ENCODE results near the gene HK3. TPM values are rescaled to one million over a fixed set of nuclear protein-coding genes. Genes with fewer than 3 reads are reported as not detected.

HK3 gene
- polyA plus RNA-seq, 1 donor (not counting 4 experiments of a cell fraction or from before 2014, with no cell fraction given) = not detected

GRCh38 chr5:176904276-176904675 is 5.1 kb upstream of the HK3 start:
- Histone ChIP-seq H3K27me3 (ENCODE audit: control insufficient read depth, extremely low read depth, insufficient read depth, low read length) (no peaks in the 10 kb centered on the region), H3K4me3 (ENCODE audit: control insufficient read depth in 2 of 3, extremely low read depth in 1 of 3, insufficient read depth in 2 of 3, low read depth in 1 of 3, low read length in 3 of 3) (no peak overlapping the region), H3K4me1 (ENCODE audit: control insufficient read depth, extremely low read depth, insufficient read depth, low read length) (no peaks in the 10 kb centered on the region), H3K9me3 (ENCODE audit: control insufficient read depth, low read depth, low read length) (no peaks in the 10 kb centered on the region), H3K79me2 (ENCODE audit: control insufficient read depth, insufficient read depth, low read length) (no peaks in the 10 kb centered on the region), H3K27ac (ENCODE audit: control insufficient read depth, insufficient read depth, low read length) (no peak overlapping the region), H2AFZ (ENCODE audit: control insufficient read depth, low read length) (no peak overlapping the region), H3K36me3 (ENCODE audit: control insufficient read depth in 2 of 2, extremely low read depth in 1 of 2, insufficient read depth in 2 of 2, low read length in 2 of 2) (peaks cover 20 to 33% of the 10 kb centered on the region in 2 experiments), H3K4me2 (ENCODE audit: control insufficient read depth, extremely low read depth, insufficient read depth, low read depth, low read length) (no peak overlapping the region), H3K9me1 (ENCODE audit: control insufficient read depth, extremely low read depth, insufficient read depth, low read length) (no peaks in the 10 kb centered on the region), H3K9ac (ENCODE audit: control insufficient read depth, extremely low read depth, insufficient read depth, low read length) (no peak overlapping the region), H4K20me1 (ENCODE audit: control insufficient read depth, extremely low read depth, insufficient read depth, low read length) (no peaks in the 10 kb centered on the region)
- FAIRE-seq = no peak
- dilution Hi-C loops (cut with MboI; ENCODE audit: extremely low pct_ligation_motif_present, low sequenced_read_pairs) = no loop called here
- TF ChIP-seq CTCF (optimal IDR thresholded peaks at IDR 0.05 in 1 of 3, IDR thresholded peaks at IDR 0.05 in 1 of 3, conservative IDR thresholded peaks at IDR 0.05 in 1 of 3; ENCODE audit: extremely low read depth in 1 of 3, insufficient read depth in 2 of 3, low read length in 3 of 3) (no peak), EZH2 (IDR thresholded peaks at IDR 0.05; ENCODE audit: low read length) (no peak)
- DNase-seq (ENCODE audit: low read depth, low spot score) = no peak

- H3K4me1 ChIP-seq (ENCODE audit: control insufficient read depth, extremely low read depth, insufficient read depth, low read length) = no peaks in the 10 kb centered on the region
- H4K20me1 ChIP-seq (ENCODE audit: control insufficient read depth, extremely low read depth, insufficient read depth, low read length) = no peaks in the 10 kb centered on the region
- no peaks in the 10 kb centered on the region for H3K9me1 ChIP-seq (ENCODE audit: control insufficient read depth, extremely low read depth, insufficient read depth, low read length)
- no peak overlapping the region for H3K27ac ChIP-seq (ENCODE audit: control insufficient read depth, insufficient read depth, low read length)
- H3K4me3 ChIP-seq (ENCODE audit: control insufficient read depth in 2 of 3, extremely low read depth in 1 of 3, insufficient read depth in 2 of 3, low read depth in 1 of 3, low read length in 3 of 3) = no peak overlapping the region
- no peak for TF ChIP-seq EZH2 (IDR thresholded peaks at IDR 0.05; ENCODE audit: low read length)
- no peak for TF ChIP-seq CTCF (optimal IDR thresholded peaks at IDR 0.05 in 1 of 3, IDR thresholded peaks at IDR 0.05 in 1 of 3, conservative IDR thresholded peaks at IDR 0.05 in 1 of 3; ENCODE audit: extremely low read depth in 1 of 3, insufficient read depth in 2 of 3, low read length in 3 of 3)
- no peak for FAIRE-seq
- H3K4me2 ChIP-seq (ENCODE audit: control insufficient read depth, extremely low read depth, insufficient read depth, low read depth, low read length) = no peak overlapping the region
- H3K79me2 ChIP-seq (ENCODE audit: control insufficient read depth, insufficient read depth, low read length) = no peaks in the 10 kb centered on the region
- dilution Hi-C loops (cut with MboI; ENCODE audit: extremely low pct_ligation_motif_present, low sequenced_read_pairs) = no loop called here
- H3K9me3 ChIP-seq (ENCODE audit: control insufficient read depth, low read depth, low read length) = no peaks in the 10 kb centered on the region
- H2AFZ ChIP-seq (ENCODE audit: control insufficient read depth, low read length) = no peak overlapping the region
- H3K9ac ChIP-seq (ENCODE audit: control insufficient read depth, extremely low read depth, insufficient read depth, low read length) = no peak overlapping the region
- DNase-seq (ENCODE audit: low read depth, low spot score) = no peak
- peaks cover 14 to 28% of the 10 kb centered on the region in 2 experiments for H3K36me3 ChIP-seq (ENCODE audit: control insufficient read depth in 2 of 2, extremely low read depth in 1 of 2, insufficient read depth in 2 of 2, low read length in 2 of 2)
- H3K27me3 ChIP-seq (ENCODE audit: control insufficient read depth, extremely low read depth, insufficient read depth, low read length) = no peaks in the 10 kb centered on the region
Observed at GRCh38 chr5:176902911-176903664, 3.9 kb upstream of the HK3 start.

All from keratinocyte (primary cell).